GM12872 (cell line): ENCODE data around the gene NHP2.

Source experiments
- TF ChIP-seq, protein P1 (sequence below): IDR thresholded peaks from 3 replicates; pipeline ENCODE4 v1.5.1; 2011; ENCODE audit warnings: low read depth, mild to moderate bottlenecking, low read length, moderate library complexity; ENCODE audit not compliant: insufficient read depth

Gene NHP2

DNA sequence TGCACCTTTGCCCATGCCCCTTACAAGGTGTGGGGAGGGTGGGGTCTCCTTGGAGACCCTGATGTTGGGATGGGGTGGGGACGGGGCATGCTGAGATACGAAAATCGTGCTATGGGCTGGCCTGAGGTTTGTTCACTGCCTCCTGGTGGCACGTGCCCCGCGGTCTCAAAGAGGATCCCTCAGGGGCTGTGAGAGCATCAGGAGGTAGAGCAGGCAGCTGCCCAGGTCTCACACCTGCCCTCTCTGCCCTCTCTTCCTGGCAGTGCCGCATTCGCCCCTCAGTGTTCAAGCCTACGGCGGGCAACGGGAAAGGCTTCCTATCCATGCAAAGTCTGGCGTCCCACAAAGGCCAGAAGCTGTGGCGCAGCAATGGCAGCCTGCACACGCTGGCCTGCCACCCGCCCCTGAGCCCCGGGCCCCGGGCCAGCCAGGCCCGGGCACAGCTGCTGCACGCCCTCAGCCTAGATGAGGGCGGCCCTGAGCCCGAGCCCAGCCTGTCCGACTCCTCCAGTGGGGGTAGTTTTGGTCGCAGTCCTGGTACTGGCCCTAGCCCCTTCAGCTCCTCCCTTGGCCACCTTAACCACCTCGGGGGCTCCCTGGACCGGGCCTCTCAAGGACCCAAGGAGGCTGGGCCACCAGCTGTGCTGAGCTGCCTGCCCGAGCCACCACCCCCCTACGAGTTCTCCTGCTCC lies 33.6 kb downstream of the NHP2 start:
- TF ChIP-seq, protein P1, sequence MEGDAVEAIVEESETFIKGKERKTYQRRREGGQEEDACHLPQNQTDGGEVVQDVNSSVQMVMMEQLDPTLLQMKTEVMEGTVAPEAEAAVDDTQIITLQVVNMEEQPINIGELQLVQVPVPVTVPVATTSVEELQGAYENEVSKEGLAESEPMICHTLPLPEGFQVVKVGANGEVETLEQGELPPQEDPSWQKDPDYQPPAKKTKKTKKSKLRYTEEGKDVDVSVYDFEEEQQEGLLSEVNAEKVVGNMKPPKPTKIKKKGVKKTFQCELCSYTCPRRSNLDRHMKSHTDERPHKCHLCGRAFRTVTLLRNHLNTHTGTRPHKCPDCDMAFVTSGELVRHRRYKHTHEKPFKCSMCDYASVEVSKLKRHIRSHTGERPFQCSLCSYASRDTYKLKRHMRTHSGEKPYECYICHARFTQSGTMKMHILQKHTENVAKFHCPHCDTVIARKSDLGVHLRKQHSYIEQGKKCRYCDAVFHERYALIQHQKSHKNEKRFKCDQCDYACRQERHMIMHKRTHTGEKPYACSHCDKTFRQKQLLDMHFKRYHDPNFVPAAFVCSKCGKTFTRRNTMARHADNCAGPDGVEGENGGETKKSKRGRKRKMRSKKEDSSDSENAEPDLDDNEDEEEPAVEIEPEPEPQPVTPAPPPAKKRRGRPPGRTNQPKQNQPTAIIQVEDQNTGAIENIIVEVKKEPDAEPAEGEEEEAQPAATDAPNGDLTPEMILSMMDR: no peak

DNA sequence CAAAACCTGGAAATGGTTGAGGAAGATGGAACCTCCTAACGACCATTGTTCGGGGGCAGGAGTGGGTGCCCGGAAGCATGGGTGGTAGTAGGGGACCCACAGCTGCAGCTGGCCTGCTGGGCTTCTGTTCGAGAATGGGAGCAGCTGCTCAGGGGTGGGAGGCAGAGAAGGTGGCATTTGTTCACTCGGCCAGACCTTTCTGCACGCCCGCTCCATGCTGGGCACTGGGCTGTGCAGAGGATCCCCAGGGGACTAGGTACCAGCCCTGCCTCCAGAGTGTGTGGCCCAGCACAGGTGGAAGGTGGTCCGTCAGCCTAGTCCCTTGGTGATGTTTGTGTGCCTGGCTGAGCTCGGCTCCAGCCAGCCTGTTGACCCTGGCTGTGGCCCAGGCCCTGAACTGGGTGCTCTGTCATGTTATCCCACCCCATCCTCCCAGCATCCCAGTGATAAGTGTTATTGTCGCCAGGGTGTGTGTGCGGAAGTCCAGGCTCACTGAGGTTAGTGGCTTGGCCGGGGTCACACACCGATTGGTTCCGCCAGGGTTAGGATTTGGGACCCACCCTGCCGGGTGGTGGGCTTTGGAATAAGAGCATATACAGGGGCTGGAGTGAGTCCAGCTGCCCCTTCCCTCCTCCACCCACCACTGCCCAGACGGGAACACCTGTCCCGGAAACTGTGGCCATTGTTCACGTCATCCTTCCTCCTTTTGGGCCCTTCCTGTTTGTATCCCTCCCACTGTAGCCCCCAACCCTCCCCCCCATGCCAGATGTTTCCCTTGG lies 35.6 kb downstream of the NHP2 start:
- TF ChIP-seq, protein P1: no peak

DNA sequence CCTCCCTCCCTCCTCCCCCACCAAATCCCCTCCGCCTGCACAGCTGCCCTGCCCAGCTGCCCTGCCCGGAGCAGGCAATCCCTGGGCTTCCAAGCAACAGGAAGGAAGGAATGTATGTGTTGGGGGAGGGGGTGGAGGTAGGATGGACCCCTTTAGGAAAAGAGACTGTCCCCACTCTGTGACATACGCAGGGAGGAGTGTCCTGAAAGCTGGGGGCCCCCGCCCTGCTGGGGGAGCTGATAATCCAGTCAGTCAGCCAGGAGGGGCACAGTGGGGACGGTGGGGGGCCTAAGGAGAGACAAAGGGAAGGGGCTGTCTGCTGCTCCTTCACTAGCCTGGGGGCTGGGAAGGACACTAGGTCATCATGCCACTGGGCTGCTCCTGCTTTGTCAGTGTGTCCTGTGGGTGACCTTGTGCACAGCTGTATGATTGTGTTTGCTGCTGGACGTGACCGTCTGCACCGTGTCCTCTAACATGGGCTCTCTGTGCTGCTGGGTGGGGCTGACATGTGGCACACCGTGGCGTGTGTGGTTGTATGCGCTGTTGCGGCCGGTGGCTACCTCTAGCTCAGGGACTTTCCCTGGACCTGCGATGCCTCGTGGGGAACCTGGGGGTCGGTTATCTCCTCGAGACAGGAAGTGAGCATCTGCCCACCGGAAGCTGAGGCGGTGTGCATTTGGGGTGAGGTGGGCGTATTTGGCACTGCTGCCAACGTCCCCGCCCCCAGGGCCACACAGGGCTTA lies 37.4 kb downstream of the NHP2 start:
- TF ChIP-seq, protein P1: no peak

DNA sequence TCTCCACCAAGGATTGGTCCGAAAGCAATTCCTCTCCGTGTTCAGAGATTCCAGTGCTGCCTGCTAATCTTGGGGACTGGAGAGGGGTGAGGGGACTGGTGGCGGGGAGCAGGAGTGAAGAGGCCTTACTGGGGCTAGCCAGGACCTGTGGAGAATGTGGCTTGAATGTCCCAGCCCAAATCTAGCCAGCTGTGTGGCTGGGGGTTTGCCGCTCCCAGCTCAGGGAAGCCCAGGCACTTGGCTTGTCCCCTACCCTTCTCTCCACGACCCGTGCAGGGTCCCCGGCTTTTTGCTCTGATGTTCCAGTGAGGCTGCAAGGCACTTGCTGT lies 37.9 kb downstream of the NHP2 start:
- TF ChIP-seq, protein P1: no peak

DNA sequence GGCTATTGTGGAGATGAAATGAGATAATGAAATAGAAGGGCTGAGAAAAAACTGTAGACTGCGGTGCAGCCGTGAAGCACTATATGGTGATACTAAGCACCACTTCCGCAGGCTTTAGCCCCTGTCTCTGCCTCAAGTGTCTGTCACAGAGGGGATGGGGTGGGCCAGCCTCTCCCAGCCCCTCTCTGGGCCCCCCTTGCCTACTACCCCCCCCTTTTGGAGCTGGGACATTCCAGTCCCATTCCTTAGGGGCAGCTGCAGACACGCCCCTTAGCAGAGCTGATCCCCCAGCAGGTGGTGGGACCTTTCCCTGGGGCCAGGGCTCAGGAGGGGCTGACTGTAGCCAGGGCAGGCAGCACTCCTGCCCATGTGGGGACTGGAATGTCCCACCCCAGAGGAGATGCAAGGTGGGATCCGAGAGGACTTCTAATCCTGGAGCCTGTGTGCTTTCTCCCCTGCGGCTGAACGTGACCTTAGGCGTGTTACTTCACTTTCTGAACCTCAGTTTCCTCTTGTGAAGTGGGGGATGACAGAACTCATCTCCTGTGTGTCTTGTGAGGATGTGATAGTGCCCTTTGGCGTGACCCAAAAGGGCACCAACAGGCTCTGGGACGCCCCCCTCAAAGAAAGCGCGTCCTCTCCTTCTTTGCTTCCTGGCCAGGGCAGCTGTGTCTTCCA lies 38.4 kb downstream of the NHP2 start:
- TF ChIP-seq, protein P1: no peak

DNA sequence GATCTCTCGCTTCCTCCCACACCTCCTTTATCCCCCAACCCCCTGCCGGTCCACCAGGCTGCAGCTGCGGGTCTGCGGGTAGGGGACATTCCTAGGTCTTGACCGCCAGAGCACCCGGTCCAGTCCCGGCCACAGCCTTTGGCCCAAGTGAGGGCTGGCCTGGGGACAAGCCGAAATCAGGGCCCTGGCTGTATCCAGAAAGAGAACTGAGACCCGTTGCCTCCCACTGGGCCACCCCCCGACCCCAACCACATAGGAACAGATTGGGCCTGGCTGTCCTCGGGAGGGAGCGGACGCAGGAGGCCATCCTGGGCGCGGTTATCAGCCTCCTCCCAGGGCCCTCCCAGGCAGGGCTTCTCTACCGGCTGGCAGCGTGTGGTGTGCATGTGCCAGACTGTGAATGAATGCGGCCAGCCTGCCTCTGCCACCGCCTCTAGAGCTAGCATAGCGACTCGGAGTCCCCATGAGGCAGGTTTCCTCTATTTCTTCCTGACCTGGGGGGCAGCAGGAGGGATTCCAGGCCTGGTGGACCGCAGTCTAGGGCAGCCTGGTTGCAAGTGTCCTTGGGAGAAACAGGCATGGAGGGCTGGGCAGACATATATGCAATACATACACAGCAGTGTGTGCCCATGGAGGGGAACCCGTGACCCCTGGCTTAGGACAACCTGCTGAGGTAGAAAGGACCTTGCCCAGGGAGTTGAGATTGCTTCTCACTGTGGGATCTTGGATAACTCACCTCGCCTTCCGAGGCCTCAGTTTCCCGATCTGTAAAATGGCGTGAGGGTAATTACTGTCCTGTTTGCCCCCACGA lies 39.2 kb downstream of the NHP2 start:
- TF ChIP-seq, protein P1: no peak
